NCI-H226 (cell line): ENCODE measurements around the gene HS3ST4.

Source experiments
- DNase-seq: peaks from one replicate; pipeline ENCODE4 v3.0.0-alpha.2; 2015

HS3ST4 gene

DNA sequence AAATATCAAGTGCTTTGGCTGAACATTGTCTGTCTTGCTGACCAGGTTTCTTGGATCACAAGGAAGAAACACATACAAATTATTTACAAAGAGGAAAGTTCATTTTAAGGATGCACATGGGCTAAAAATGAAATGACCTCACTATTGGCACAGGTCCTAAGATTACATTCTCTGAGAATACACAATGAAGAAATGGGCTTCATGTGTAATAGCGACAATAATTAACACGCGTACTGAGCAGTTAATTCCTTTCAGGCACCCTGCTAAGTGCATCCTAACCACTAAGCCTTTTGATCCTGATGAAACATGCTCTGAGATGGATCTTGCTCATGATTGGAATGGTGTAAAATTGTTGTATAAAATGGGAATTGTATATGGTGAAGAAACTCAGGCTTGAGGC lies 429.0 kb downstream of the HS3ST4 start:
- DNase-seq, result no peak

DNA sequence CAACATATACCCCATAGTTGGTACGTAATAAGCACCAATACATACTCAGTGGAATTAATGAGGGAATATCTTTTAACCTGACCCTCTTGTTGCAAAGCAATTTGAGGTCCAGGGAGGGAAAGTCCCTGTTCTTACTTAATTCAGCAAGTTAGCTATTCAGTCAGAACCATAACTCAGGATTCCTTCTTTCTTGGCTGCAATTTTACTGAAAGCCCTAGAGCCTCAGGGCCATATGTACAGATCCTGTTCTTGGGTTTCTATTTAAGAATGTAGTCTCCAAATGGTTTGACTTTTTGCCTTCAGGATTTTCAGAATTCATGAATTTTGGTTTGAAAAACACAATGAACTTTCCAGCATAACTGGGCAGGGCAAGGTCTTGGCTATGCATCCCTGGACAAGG lies 436.5 kb downstream of the HS3ST4 start:
- DNase-seq, result no peak

DNA sequence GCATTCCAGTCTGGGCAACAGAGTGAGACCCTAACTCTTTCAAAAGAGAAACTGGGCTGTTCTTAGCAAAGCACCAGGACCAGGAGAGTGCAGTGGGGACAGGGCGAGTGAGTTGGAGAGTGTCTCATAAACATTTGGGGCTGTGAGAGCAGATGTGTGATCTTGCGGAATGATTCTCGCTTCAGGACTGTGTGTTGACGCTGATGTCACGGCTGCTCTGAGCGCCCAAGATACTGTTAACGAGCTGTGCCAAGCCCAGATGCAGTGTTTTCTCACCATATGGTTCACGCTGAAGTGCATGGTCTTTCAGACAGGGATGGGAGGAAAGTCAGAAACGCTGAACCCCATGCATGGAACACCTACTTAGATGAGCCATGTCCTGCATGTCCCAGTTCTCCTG lies 438.2 kb downstream of the HS3ST4 start:
- DNase-seq, result no peak

- no peak for DNase-seq
Observed at GRCh38 chr16:26133416-26134093, 441.8 kb downstream of the HS3ST4 start.

DNA sequence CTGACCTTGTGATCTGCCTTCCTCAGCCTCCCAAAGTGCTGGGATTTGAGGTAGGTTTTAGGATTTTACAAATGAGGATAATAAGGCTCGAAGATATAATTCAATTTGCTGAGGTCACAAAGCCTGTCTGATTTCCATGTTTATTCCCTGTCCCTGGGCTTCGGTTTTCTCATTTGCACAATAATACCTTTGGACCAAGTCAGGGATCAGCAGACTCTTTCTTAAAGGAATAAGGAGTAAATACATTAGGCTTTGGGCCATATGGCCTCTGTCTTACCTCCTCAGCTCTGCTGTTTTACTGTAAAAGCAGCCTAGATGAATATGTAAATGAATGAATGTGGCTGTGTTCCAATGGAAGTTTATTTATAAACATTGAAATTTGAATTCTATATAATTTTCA lies 442.8 kb downstream of the HS3ST4 start:
- DNase-seq, result no peak

- DNase-seq, result no peak
Observed at GRCh38 chr16:26137956-26138355, 446.2 kb downstream of the HS3ST4 start.

DNA sequence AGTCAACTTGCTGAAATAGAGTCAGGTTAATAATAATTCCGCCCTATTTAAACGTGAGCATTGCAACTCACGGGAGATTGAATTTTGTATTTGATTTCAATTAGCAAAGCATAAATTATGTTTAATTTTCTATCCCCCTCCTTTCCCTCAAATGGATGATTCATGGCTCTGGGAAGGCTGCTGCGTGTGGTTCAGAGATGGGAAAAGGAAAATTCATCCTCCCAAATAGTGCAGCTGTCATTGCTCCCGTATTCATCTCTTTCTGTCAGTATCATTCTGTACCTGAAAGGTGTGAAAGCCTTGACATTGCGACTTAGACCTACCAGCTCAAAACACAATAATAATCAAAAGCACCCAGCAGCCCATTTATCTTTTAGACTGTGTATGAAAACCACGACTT lies 447.3 kb downstream of the HS3ST4 start:
- DNase-seq, result no peak

DNA sequence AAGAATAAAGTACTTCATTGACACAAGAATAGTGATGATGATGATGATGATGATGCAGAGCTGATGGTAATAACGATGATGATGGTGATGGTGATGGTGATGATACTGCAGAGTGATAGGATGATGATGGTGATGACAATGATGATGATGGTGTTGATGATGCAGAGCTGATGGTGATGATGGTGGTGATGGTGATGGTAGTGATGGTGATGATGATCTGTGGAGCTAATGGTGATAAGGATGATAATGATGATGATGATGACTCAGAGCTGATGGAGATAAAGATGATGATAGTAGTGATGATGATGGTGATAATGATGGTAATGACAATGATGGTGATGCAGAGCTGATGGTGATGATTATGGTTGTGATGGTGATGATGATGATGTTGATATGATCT lies 448.1 kb downstream of the HS3ST4 start:
- DNase-seq, result no peak

GRCh38 chr16:26149364-26150190 lies 457.8 kb downstream of the HS3ST4 start:
- DNase-seq, result no peak

DNA sequence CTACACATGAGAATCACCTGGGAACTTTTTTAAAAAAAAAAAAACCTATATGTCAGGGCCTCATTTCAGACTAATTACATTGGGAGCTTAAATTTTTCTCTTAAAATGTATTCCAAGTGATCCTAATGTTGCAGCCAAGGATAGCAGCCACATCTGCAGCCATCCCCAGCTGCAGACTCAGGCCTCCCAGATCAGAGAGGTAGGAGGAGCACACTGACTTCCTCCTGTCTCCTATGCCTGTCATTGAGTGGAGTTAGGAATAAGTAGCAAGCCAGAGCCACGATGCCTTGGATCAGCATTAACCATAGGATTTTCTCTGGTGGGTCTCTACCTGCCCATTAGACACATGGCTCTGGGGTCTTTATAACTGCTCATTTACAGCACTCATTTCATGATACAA lies 463.5 kb downstream of the HS3ST4 start:
- no peak for DNase-seq

- no peak for DNase-seq
Observed at GRCh38 chr16:26157319-26157718, 465.6 kb downstream of the HS3ST4 start.

GRCh38 chr16:26158142-26158759 lies 466.5 kb downstream of the HS3ST4 start:
- DNase-seq, result no peak

- DNase-seq, result no peak
Observed at GRCh38 chr16:26161461-26162180, 469.9 kb downstream of the HS3ST4 start.

GRCh38 chr16:26169473-26169872 lies 477.7 kb downstream of the HS3ST4 start:
- no peak for DNase-seq

DNA sequence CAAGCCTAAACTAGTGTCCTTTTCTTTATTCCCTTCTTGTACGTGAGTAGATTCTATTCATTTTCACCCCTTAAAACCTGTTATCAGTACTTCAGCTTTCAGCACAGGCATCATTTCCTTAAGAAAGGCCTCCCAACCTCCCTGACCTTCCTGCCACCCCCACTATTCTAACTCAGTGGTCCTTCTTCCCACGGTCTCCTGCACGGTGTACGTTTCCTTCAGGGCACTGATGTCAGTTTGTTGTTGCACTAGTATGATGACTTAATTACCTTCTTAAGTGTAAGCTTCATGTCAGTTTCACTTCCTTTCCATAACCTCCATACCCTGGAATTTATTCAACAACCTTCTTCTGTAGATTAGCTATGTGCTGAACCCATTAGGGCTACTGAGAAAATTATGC lies 484.2 kb downstream of the HS3ST4 start:
- DNase-seq, result no peak

- no peak for DNase-seq
Observed at GRCh38 chr16:26177438-26177837, 485.7 kb downstream of the HS3ST4 start.

- DNase-seq, result no peak
Observed at GRCh38 chr16:26178298-26178697, 486.5 kb downstream of the HS3ST4 start.

DNA sequence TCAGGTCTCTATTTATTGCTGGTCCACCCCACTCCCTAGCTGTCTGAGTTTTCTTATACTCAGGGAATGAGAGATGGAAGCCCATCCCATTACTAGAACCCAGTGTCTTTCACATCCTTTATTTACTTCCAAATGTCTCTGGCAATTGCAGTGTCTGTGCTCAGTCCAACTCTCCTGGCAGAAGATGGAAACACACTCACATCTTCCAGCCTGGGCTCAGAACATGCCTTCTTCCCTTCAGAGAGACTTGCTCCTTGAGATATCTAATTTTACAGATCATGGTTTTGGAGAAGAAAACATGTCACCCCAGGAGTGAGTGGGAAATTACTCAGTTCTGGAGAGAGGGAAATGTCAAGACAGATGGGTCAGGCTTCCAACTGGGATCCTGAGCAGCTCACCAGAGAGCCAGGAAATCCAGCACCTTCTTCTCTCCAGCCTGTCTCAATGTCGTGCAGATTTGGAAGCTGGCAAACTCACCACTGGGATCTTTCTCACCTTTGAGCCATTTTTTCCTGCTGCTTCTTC lies 494.4 kb downstream of the HS3ST4 start:
- DNase-seq, result no peak
